HUES6 (cell line): Measurements from ENCODE around the gene TRMT2B.
"Not testable (repeated sequence)": the region's sequence is repeated elsewhere in the genome, so short reads cannot be mapped to it uniquely, and the experiment has no call there.

Experiments
- H3K27ac ChIP-seq: 2 replicates; pipeline ENCODE4 v1.7.0; 2013; ENCODE audit warnings: low read depth, mild to moderate bottlenecking, low read length, inconsistent platforms
- H3K27me3 ChIP-seq: 2 replicates; pipeline ENCODE4 v1.6.1; 2013; ENCODE audit warnings: low read length; ENCODE audit not compliant: control insufficient read depth, insufficient read depth
- H3K36me3 ChIP-seq: 2 replicates; pipeline ENCODE4 v1.6.1; 2013; ENCODE audit warnings: low read length; ENCODE audit not compliant: control insufficient read depth, insufficient read depth
- H3K4me1 ChIP-seq: 2 replicates; pipeline ENCODE4 v1.6.1; 2013; ENCODE audit warnings: low read length; ENCODE audit not compliant: control insufficient read depth, insufficient read depth
- H3K4me3 ChIP-seq: 2 replicates; pipeline ENCODE4 v1.5.1; 2013; ENCODE audit warnings: low read depth, low read length
- H3K9ac ChIP-seq: one replicate; pipeline ENCODE4 v1.6.1; 2013; ENCODE audit warnings: mild to moderate bottlenecking, low read length
- H3K9me3 ChIP-seq: 2 replicates; pipeline ENCODE4 v1.6.1; 2013; ENCODE audit warnings: low read depth, low read length; ENCODE audit not compliant: control insufficient read depth, insufficient read depth

TRMT2B gene

GRCh38 chrX:101057093-101057714, 5.3 kb upstream of the TRMT2B start:
- peaks cover 5% of the 10 kb centered on the region for H3K9me3 ChIP-seq
- no peak overlapping the region for H3K4me3 ChIP-seq
- no peak overlapping the region for H3K9ac ChIP-seq
- H3K36me3 ChIP-seq: no peaks in the 10 kb centered on the region
- no peaks in the 10 kb centered on the region for H3K4me1 ChIP-seq
- H3K27me3 ChIP-seq: no peaks in the 10 kb centered on the region
- H3K27ac ChIP-seq: no peak overlapping the region

DNA sequence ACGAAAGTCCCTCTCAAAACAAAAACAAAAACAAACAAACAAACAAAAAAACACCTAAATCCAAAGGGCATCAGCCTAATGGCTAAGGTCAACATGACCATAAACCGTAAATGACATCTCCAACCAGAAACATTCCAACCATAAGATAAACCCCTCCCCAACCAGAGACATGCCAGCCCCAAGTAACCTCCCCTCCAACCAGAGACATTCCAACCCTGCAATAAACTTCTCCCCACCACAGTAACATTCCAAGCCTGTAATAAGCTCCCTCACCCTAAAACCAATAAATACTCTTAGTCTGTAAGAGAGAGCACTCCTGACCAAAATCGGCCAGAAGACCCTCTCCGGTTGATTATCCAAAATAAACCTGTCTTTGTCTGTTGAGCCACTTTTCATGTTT, 4.6 kb upstream of the TRMT2B start:
- not testable (repeated sequence) for H3K4me3 ChIP-seq, H3K9me3 ChIP-seq, H3K4me1 ChIP-seq, H3K9ac ChIP-seq, H3K27ac ChIP-seq, H3K27me3 ChIP-seq, H3K36me3 ChIP-seq

DNA sequence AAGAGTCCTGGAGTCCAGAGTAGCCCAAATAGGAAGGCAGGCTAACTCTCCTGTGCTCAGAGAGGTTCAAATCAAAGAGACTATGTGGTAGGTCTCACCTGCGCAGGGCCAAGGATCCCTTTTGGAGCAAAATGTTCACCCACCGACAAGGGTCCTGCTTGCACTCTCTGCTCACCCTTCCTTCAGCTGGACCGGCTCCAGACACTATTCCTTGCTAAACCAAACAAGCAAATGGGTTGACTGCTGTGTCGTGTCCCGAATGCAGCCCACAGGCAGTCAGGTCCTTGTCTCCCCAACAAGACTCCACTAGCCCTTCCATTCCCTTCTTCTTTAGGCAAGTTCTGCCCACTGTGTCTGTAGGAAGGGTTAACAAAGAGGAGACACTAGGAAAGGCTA, 760 bp downstream of the TRMT2B start:
- H3K27ac ChIP-seq: peak overlapping the region; percentile 48; the same call in 1 of the 2 replicates
- H3K27me3 ChIP-seq: no peaks in the 10 kb centered on the region
- peak overlapping the region; percentile 62 for H3K4me3 ChIP-seq
- H3K4me1 ChIP-seq: no peaks in the 10 kb centered on the region
- no peaks in the 10 kb centered on the region for H3K9me3 ChIP-seq
- peaks cover 2% of the 10 kb centered on the region; the same call in 1 of the 2 replicates for H3K36me3 ChIP-seq
- peak overlapping the region; percentile 55 for H3K9ac ChIP-seq

DNA sequence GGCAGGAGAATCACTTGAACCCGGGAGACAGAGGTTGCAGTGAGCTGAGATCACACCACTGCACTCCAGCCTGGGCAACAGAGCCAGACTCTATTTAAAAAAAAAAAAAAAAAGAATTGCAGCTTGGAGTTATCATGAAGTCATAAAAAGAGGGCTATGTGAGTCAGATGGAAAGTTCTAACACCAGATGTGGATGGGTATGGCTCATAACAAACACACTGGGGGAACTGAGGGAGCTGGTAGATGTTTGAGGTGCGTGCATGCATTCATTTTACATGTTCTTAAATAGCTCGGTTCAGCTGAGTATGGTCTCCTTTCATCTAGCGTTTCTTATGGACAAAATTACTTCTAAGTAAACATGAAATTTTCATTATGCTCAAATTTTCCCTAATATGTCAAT, 11.7 kb downstream of the TRMT2B start:
- Histone ChIP-seq H3K9ac (no peak overlapping the region), H3K4me3 (no peak overlapping the region), H3K4me1 (no peaks in the 10 kb centered on the region), H3K27me3 (no peaks in the 10 kb centered on the region), H3K9me3 (no peaks in the 10 kb centered on the region), H3K27ac (no peak overlapping the region), H3K36me3 (peaks cover 34% of the 10 kb centered on the region)

- Histone ChIP-seq H3K36me3 (peaks cover 33% of the 10 kb centered on the region), H3K9me3 (no peaks in the 10 kb centered on the region), H3K9ac (no peak overlapping the region), H3K27ac (no peak overlapping the region), H3K27me3 (no peaks in the 10 kb centered on the region), H3K4me3 (no peak overlapping the region), H3K4me1 (no peaks in the 10 kb centered on the region)
These were observed 14.7 kb downstream of the TRMT2B start for GRCh38 chrX:101037231-101037630.

GRCh38 chrX:101029665-101030064, 22.2 kb downstream of the TRMT2B start:
- Histone ChIP-seq H3K4me3 (no peak overlapping the region), H3K9me3 (no peaks in the 10 kb centered on the region), H3K9ac (peak overlapping the region; percentile 7), H3K27ac (no peak overlapping the region), H3K36me3 (peaks cover 27% of the 10 kb centered on the region), H3K27me3 (no peaks in the 10 kb centered on the region), H3K4me1 (no peaks in the 10 kb centered on the region)

GRCh38 chrX:101028562-101028961, 23.3 kb downstream of the TRMT2B start:
- H3K4me1 ChIP-seq: no peaks in the 10 kb centered on the region
- H3K36me3 ChIP-seq: peaks cover 31% of the 10 kb centered on the region
- no peak overlapping the region for H3K4me3 ChIP-seq
- H3K9me3 ChIP-seq: no peaks in the 10 kb centered on the region
- H3K27me3 ChIP-seq: no peaks in the 10 kb centered on the region
- no peak overlapping the region for H3K9ac ChIP-seq
- H3K27ac ChIP-seq: no peak overlapping the region

GRCh38 chrX:101025126-101025525, 26.8 kb downstream of the TRMT2B start:
- Histone ChIP-seq H3K36me3 (peaks cover 55% of the 10 kb centered on the region), H3K9ac (no peak overlapping the region), H3K27ac (no peak overlapping the region), H3K4me3 (no peak overlapping the region), H3K4me1 (no peaks in the 10 kb centered on the region), H3K27me3 (no peaks in the 10 kb centered on the region), H3K9me3 (no peaks in the 10 kb centered on the region)

DNA sequence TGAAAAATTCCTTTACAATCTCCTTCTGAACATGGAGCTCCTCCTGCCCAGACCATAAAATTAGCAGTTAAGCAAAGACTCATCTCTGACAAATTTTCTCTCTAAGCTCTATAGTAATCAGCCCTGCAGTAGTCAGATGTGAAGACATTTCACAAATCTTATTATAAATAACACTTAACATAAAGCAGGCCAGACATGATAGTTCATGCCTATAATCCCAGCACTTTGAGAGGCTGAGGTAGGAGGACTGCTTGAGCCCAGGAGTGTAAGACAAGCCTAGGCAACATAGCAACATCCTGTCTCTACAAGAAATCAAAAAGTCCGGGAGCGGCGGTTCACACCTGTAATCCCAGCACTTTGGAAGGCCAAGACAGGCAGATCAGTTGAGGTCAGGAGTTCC, 29.9 kb downstream of the TRMT2B start:
- Histone ChIP-seq H3K9me3 (no peaks in the 10 kb centered on the region), H3K27ac (no peak overlapping the region)

DNA sequence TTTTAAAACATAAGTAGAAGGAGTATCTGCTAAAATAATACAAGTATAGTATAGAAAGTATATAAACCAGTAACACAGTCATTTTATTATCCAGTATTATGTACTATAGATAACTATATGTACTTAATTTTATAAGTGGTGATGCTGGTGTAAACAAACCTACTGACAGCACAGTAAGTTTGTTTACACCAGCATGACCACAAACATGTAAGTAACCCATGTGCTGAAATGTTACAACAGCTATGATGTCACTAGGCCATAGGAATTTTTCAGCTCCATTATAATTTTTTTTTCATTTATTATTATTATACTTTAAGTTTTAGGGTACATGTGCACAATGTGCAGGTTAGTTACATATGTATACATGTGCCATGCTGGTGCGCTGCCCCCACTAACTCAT, 39.9 kb downstream of the TRMT2B start:
- not testable (repeated sequence) for H3K9me3 ChIP-seq, H3K4me1 ChIP-seq, H3K27me3 ChIP-seq, H3K4me3 ChIP-seq, H3K9ac ChIP-seq, H3K27ac ChIP-seq
- peaks cover 58% of the 10 kb centered on the region for H3K36me3 ChIP-seq

More for the DNA sequence above, 29.9 kb downstream of the TRMT2B start:
- H3K27me3 ChIP-seq: no peaks in the 10 kb centered on the region
- H3K36me3 ChIP-seq: peaks cover 58% of the 10 kb centered on the region
- H3K4me3 ChIP-seq: no peak overlapping the region
- no peaks in the 10 kb centered on the region for H3K4me1 ChIP-seq
- no peak overlapping the region for H3K9ac ChIP-seq

- Histone ChIP-seq H3K9ac (no peak overlapping the region), H3K9me3 (no peaks in the 10 kb centered on the region), H3K4me1 (no peaks in the 10 kb centered on the region), H3K27ac (no peak overlapping the region), H3K36me3 (peaks cover 43% of the 10 kb centered on the region), H3K27me3 (no peaks in the 10 kb centered on the region; the same call in 1 of the 2 replicates), H3K4me3 (no peak overlapping the region)
These were observed 42.8 kb downstream of the TRMT2B start for GRCh38 chrX:101009090-101009489.
